Colonic mucosa (tissue), 4 donors: ENCODE results near the gene EDDM13. TPM values are rescaled to one million over a fixed set of nuclear protein-coding genes. Genes with fewer than 3 reads are reported as not detected.
A peak's percentile ranks its signal among the peaks of the same experiment; 100 is the strongest.
"Not testable (repeated sequence)": the region's sequence is repeated elsewhere in the genome, so short reads cannot be mapped to it uniquely, and the experiment has no call there.

Experiments
- DNase-seq: peaks from one replicate; pipeline ENCODE4 v3.0.0-alpha.2; 2020
- H3K27ac ChIP-seq: fragments of 200-600 bp; one replicate; pipeline ENCODE4 v1.8.0; 2021
- H3K27me3 ChIP-seq: fragments of 200-600 bp; one replicate; pipeline ENCODE4 v1.8.0; 2021
- H3K36me3 ChIP-seq: fragments of 200-600 bp; one replicate; pipeline ENCODE4 v1.8.0; 2021
- H3K4me1 ChIP-seq: fragments of 200-600 bp; one replicate; pipeline ENCODE4 v1.8.0; 2021; ENCODE audit warnings: mild to moderate bottlenecking
- H3K4me3 ChIP-seq: fragments of 200-600 bp; one replicate; pipeline ENCODE4 v1.8.0; 2021
- H3K9ac ChIP-seq, 2 donors: one replicate each; pipeline ENCODE4 v1.7.0; 2013; ENCODE audit warnings: control low read depth in 2 of 2, low read depth in 2 of 2, low read length in 2 of 2
- H3K9me3 ChIP-seq: fragments of 200-600 bp; one replicate; pipeline ENCODE4 v1.8.0; 2021
- CTCF ChIP-seq: fragments of 200-600 bp; IDR thresholded peaks from one replicate; pipeline ENCODE4 v1.8.0; 2022; ENCODE audit warnings: antibody characterized with exemption, mild to moderate bottlenecking
- intact Hi-C: fragments of 100-400 bp; cut with DNase I; formaldehyde crosslinking; loops from one replicate; pipeline ENCODE4 v1.14.1; 2022
- total RNA-seq, 2 donors: library from RNA; stranded (reverse); fragmentation: NEBNext Ultra II Directional in 1 of 2; extraction: Animal tissue kit (Norgen Biotek cat#: 25700) in 1 of 2; gene quantifications; one replicate each; pipeline ENCODE4 v1.2.1, GENCODE V29; 2021
- donor health status: healthy.
- donor health status: DM: no; HTN: no; CAD: no.
- donor health status: DM: no; HTN: no; CAD: no.

Gene EDDM13
- total RNA-seq, 2 donors from 2014 or later = not detected

DNA sequence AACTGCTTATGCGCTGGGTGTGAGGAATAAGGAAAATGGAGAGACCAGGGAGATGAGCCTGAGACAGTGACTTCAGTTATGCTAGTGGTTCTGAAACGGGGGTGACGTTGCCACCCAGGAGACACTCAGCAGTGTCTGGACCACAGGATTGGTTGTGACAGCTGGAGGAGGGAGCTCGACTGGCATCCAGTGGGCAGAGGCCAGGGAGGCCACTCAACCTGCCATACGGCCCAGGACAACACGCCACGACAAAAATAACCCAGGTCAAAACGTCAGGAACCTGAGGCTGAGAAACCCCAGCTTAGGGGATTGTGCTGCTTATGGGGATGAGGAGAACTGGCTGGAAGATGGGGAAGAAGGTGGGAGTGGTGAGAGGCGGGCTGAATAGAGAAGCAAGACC, 31.7 kb downstream of the EDDM13 start:
- no peaks in the 10 kb centered on the region for H3K4me1 ChIP-seq

DNA sequence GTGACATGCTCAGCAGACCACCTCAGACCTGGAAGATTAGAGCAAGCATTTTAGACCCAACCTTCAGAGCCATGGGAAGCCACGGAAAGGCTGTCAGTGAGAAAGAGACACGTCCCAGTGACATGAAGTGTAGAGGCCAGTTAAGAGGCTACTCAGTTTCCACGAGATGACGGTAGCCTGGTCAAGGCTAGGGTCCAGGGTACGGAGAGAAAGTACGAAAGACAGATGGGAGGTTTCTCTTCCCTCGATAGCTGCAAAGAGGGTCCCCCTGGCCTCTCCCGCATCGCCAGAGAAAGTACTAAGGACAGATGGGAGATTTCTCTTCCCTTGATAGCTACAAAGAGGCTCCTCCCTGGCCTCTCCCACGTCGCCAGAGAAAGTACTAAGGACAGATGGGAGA, 33.5 kb downstream of the EDDM13 start:
- no peaks in the 10 kb centered on the region for H3K27me3 ChIP-seq
- H3K9ac ChIP-seq = no peak overlapping the region
- no peak overlapping the region for H3K4me3 ChIP-seq
- no peaks in the 10 kb centered on the region for H3K9me3 ChIP-seq
- H3K4me1 ChIP-seq = no peaks in the 10 kb centered on the region
- no peak overlapping the region for H3K27ac ChIP-seq
- no peak for DNase-seq
- intact Hi-C loops = no loop called here
- TF ChIP-seq CTCF = no peak
- H3K36me3 ChIP-seq = no peaks in the 10 kb centered on the region

More for the DNA sequence above, 31.7 kb downstream of the EDDM13 start:
- Histone ChIP-seq H3K9ac (no peak overlapping the region), H3K9me3 (no peaks in the 10 kb centered on the region), H3K4me3 (no peak overlapping the region), H3K27me3 (no peaks in the 10 kb centered on the region), H3K27ac (no peak overlapping the region), H3K36me3 (no peaks in the 10 kb centered on the region)
- intact Hi-C loops = no loop called here
- no peak for TF ChIP-seq CTCF
- DNase-seq = no peak

DNA sequence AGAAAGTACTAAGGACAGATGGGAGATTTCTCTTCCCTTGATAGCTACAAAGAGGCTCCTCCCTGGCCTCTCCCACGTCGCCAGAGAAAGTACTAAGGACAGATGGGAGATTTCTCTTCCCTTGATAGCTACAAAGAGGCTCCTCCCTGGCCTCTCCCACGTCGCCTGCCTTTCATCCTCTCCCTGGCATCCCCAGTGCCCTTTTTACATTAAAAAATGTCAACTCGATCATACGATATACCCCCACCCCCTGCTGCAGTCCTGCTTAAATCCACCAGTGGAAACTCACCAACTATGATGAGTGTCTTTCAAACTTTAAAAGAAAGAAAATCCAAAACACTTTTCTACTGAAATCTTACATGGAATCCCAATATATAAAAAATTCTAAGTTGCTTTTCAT, 34.5 kb downstream of the EDDM13 start:
- H3K9me3 ChIP-seq, DNase-seq, H3K36me3 ChIP-seq, H3K9ac ChIP-seq, intact Hi-C loops, H3K4me3 ChIP-seq, H3K27ac ChIP-seq, H3K27me3 ChIP-seq, H3K4me1 ChIP-seq: not testable (repeated sequence)

DNA sequence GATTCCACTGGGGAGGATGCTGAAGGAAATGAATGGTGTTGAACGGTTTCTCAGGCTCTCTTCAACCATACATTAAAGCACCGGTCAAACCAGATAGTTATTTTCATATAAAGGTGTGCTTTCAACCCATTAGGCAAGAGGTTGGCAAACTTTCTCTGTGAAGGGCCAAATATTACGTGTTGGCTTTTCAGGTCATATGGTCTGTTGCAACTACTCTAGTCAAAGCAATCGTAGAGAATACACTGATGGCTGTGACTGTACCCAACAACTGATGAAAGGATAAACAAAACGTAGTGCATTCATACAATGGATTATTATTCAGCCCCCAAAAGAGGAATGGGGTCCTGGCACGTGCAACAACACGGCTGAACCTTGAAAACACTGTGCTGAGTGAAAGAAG, 36.2 kb downstream of the EDDM13 start:
- intact Hi-C loops = no loop called here
- Histone ChIP-seq H3K4me1 (peaks cover 3% of the 10 kb centered on the region), H3K36me3 (no peaks in the 10 kb centered on the region), H3K9ac (no peak overlapping the region), H3K9me3 (no peaks in the 10 kb centered on the region), H3K27ac (no peak overlapping the region), H3K27me3 (no peaks in the 10 kb centered on the region), H3K4me3 (no peak overlapping the region)
- no peak for DNase-seq
- TF ChIP-seq CTCF = no peak

GRCh38 chr19:56309511-56310185, 37.1 kb downstream of the EDDM13 start:
- H3K27me3 ChIP-seq = no peaks in the 10 kb centered on the region
- no peak overlapping the region for H3K9ac ChIP-seq
- H3K9me3 ChIP-seq = no peaks in the 10 kb centered on the region
- H3K27ac ChIP-seq = no peak overlapping the region
- H3K4me3 ChIP-seq = no peak overlapping the region
- H3K36me3 ChIP-seq = no peaks in the 10 kb centered on the region
- peak; percentile 71 for TF ChIP-seq CTCF
- peak; percentile 48 for DNase-seq
- peaks cover 5% of the 10 kb centered on the region for H3K4me1 ChIP-seq
- intact Hi-C loops = no loop called here

DNA sequence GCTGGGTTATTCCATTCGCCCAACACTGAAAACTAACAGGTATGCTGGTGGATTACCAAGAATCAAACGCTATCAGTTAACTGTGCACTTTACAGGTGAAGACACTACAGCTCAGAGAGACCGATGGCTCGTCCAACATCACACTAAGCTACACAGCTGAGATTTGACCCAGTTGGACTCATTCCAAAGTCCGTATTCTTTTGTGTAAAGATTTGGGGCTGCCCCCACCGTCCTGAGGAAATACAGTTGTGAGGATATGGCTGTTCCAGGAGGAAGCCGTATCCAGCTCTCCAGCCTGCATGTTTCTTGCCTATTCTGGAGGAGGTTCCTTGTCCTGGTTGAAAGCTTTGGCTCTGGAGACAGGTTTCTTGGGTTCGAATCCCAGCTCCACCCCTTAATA, 37.9 kb downstream of the EDDM13 start:
- Histone ChIP-seq H3K27me3 (no peaks in the 10 kb centered on the region), H3K9me3 (no peaks in the 10 kb centered on the region), H3K9ac (no peak overlapping the region), H3K4me3 (no peak overlapping the region), H3K36me3 (no peaks in the 10 kb centered on the region), H3K4me1 (peaks cover 5% of the 10 kb centered on the region), H3K27ac (no peak overlapping the region)
- intact Hi-C loops = no loop called here
- no peak for DNase-seq
- TF ChIP-seq CTCF = no peak
